ENCODE results near the gene DIP2C. TPM values are rescaled to one million over a fixed set of nuclear protein-coding genes. Genes with fewer than 3 reads are reported as not detected.
"Not testable (repeated sequence)": the region's sequence is repeated elsewhere in the genome, so short reads cannot be mapped to it uniquely, and the experiment has no call there.

The DIP2C gene
- polyA plus RNA-seq, 1 of the 3 experiments (the other 2 are of a cell fraction), result 8.7 TPM

DNA sequence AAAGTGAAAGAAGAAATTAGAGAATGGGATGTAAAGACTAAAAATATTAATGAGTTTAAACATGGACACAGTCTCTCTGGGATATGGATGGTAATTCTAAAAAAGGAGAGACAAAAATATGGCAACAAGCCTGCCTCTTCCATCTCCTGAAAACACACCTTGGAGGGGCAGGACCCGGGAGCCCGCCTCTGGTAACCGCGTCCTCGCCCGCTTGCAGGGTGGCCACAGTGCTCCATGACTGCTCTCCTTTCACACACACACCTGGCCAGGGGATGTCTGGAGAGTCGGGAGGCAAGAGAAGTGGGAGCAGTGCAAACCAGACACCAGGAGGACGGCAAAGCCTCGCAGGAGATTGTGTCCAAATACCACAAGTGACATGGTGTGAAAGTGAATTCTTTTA lies 387.9 kb downstream of the DIP2C start:
- ChIA-PET CTCF (no interaction called here), POLR2A (no interaction called here)
- H3K9ac ChIP-seq, result no peak overlapping the region
- H3F3A ChIP-seq (replicated peaks; ENCODE audit: insufficient read depth), result peaks cover 26% of the 10 kb centered on the region
- TF ChIP-seq CHD2 (IDR thresholded peaks at IDR 0.05; ENCODE audit: low read length, partially characterized antibody), result no peak
- no peaks in the 10 kb centered on the region; the same call in 1 of the 2 replicates for H4K20me1 ChIP-seq (ENCODE audit: insufficient read depth)
- peaks cover 5 to 16% of the 10 kb centered on the region in 2 experiments; a peak in 3 of 4 replicates for H3K4me1 ChIP-seq (ENCODE audit: control insufficient read depth in 1 of 2, insufficient read depth in 2 of 2, low read depth in 1 of 2, low read length in 1 of 2)
- H3K36me3 ChIP-seq (replicated peaks in 1 of 2; ENCODE audit: control insufficient read depth in 1 of 2, insufficient read depth in 2 of 2, low read length in 1 of 2), result peaks cover 14 to 16% of the 10 kb centered on the region in 2 experiments
- H2AFZ ChIP-seq (ENCODE audit: low read depth), result no peak overlapping the region
- H3K4me2 ChIP-seq, result no peak overlapping the region
- H3K9me3 ChIP-seq, result no peaks in the 10 kb centered on the region
- WGBS (ENCODE audit: low lambda C conversion rate), result 96% methylated on average over 9 of the region's 9 CpGs
- DNase-seq, result no peak
- H3K9me2 ChIP-seq, result no peaks in the 10 kb centered on the region
- H3K79me2 ChIP-seq (ENCODE audit: insufficient read depth), result no peaks in the 10 kb centered on the region
- no peak overlapping the region for H3K4me3 ChIP-seq (ENCODE audit: low read depth in 2 of 2, low read length in 1 of 2)
- H3K27me3 ChIP-seq (ENCODE audit: insufficient read depth), result no peaks in the 10 kb centered on the region
- no peak overlapping the region for H3K27ac ChIP-seq (ENCODE audit: low read depth in 2 of 2, low read length in 1 of 2)

DNA sequence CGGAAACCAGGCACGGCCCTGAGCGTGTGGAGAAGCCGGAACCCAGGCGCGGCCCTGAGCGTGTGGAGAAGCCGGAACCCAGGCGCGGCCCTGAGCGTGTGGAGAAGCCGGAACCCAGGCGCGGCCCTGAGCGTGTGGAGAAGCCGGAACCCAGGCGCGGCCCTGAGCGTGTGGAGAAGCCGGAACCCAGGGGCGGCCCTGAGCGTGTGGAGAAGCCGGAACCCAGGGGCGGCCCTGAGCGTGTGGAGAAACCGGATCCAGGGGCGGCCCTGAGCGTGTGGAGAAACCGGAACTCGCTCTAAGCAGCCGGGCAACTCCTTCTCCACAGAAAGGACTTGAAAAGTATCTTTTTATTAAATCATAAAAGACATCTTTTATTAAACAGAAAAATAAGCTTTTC lies 388.9 kb downstream of the DIP2C start:
- H4K20me1 ChIP-seq (ENCODE audit: insufficient read depth); H2AFZ ChIP-seq (ENCODE audit: low read depth); H3K27ac ChIP-seq (ENCODE audit: low read depth in 2 of 2, low read length in 1 of 2); H3K79me2 ChIP-seq (ENCODE audit: insufficient read depth); H3K27me3 ChIP-seq (ENCODE audit: insufficient read depth); DNase-seq; H3K4me3 ChIP-seq (ENCODE audit: low read depth in 2 of 2, low read length in 1 of 2); POLR2A ChIA-PET; H3K9ac ChIP-seq; CTCF ChIA-PET; H3K9me2 ChIP-seq; H3K4me2 ChIP-seq; H3K9me3 ChIP-seq: not testable (repeated sequence)
- 95% methylated on average over 31 of the region's 31 CpGs for WGBS (ENCODE audit: low lambda C conversion rate)
- peaks cover 26% of the 10 kb centered on the region for H3F3A ChIP-seq (replicated peaks; ENCODE audit: insufficient read depth)
- peaks cover 0 to 11% of the 10 kb centered on the region in 2 experiments; a peak in 2 of 4 replicates for H3K4me1 ChIP-seq (ENCODE audit: control insufficient read depth in 1 of 2, insufficient read depth in 2 of 2, low read depth in 1 of 2, low read length in 1 of 2)
- H3K36me3 ChIP-seq (replicated peaks in 1 of 2; ENCODE audit: control insufficient read depth in 1 of 2, insufficient read depth in 2 of 2, low read length in 1 of 2), result peaks cover 14 to 16% of the 10 kb centered on the region in 2 experiments

DNA sequence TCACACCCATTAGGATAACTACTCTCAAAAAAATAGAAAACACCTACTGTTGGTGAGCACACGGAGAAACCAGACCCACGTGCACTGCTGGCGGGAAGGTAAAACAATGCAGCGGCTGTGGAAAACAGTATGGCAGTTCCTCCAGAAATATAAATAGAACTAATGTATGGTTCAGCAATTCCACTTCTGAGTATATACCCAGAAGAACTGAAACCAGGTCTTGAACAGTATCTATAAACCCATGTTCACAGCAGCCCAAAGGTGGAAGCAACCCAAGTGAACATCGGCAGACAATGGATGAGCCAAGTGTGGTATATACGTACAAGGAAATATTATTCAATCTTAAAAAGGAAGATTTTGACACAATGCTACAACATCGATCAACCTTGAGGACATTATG lies 389.5 kb downstream of the DIP2C start:
- no peaks in the 10 kb centered on the region; the same call in 1 of the 2 replicates for H4K20me1 ChIP-seq (ENCODE audit: insufficient read depth)
- H3K4me2 ChIP-seq, result no peak overlapping the region
- 98% methylated on average over 7 of the region's 7 CpGs for WGBS (ENCODE audit: low lambda C conversion rate)
- no peaks in the 10 kb centered on the region for H3K9me2 ChIP-seq
- no peaks in the 10 kb centered on the region for H3K27me3 ChIP-seq (ENCODE audit: insufficient read depth)
- ChIA-PET POLR2A (no interaction called here), CTCF (no interaction called here)
- H3K4me1 ChIP-seq (ENCODE audit: control insufficient read depth in 1 of 2, insufficient read depth in 2 of 2, low read depth in 1 of 2, low read length in 1 of 2), result peaks cover 0 to 11% of the 10 kb centered on the region in 2 experiments; a peak in 2 of 4 replicates
- TF ChIP-seq, protein P1, sequence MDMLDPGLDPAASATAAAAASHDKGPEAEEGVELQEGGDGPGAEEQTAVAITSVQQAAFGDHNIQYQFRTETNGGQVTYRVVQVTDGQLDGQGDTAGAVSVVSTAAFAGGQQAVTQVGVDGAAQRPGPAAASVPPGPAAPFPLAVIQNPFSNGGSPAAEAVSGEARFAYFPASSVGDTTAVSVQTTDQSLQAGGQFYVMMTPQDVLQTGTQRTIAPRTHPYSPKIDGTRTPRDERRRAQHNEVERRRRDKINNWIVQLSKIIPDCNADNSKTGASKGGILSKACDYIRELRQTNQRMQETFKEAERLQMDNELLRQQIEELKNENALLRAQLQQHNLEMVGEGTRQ (IDR thresholded peaks at IDR 0.05; ENCODE audit: borderline replicate concordance, low read depth, low read length), result no peak
- TF ChIP-seq RAD21 (IDR thresholded peaks at IDR 0.05; ENCODE audit: low read length) (no peak), RCOR1 (IDR thresholded peaks at IDR 0.05; ENCODE audit: low read length) (no peak), ELF1 (IDR thresholded peaks at IDR 0.05) (no peak), MXI1 (IDR thresholded peaks at IDR 0.05; ENCODE audit: low read depth, low read length) (no peak), FOXJ3 (CRISPR knock-in tag; IDR thresholded peaks at IDR 0.05) (no peak), TAF1 (IDR thresholded peaks at IDR 0.05; ENCODE audit: borderline replicate concordance, low read depth, low read length) (no peak), YY1 (IDR thresholded peaks at IDR 0.05; ENCODE audit: low read depth) (no peak), MEF2A (IDR thresholded peaks at IDR 0.05; ENCODE audit: borderline replicate concordance, low read depth) (no peak), EZH2phosphoT487 (IDR thresholded peaks at IDR 0.05; ENCODE audit: borderline replicate concordance, low read depth) (no peak), EP300 (IDR thresholded peaks at IDR 0.05; ENCODE audit: borderline replicate concordance in 1 of 2, low read depth in 1 of 2, low read length in 1 of 2) (no peak)
- TF ChIP-seq, protein P2, sequence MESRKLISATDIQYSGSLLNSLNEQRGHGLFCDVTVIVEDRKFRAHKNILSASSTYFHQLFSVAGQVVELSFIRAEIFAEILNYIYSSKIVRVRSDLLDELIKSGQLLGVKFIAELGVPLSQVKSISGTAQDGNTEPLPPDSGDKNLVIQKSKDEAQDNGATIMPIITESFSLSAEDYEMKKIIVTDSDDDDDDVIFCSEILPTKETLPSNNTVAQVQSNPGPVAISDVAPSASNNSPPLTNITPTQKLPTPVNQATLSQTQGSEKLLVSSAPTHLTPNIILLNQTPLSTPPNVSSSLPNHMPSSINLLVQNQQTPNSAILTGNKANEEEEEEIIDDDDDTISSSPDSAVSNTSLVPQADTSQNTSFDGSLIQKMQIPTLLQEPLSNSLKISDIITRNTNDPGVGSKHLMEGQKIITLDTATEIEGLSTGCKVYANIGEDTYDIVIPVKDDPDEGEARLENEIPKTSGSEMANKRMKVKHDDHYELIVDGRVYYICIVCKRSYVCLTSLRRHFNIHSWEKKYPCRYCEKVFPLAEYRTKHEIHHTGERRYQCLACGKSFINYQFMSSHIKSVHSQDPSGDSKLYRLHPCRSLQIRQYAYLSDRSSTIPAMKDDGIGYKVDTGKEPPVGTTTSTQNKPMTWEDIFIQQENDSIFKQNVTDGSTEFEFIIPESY (IDR thresholded peaks at IDR 0.05; ENCODE audit: borderline replicate concordance, low read depth), result no peak
- TF ChIP-seq, protein P3, sequence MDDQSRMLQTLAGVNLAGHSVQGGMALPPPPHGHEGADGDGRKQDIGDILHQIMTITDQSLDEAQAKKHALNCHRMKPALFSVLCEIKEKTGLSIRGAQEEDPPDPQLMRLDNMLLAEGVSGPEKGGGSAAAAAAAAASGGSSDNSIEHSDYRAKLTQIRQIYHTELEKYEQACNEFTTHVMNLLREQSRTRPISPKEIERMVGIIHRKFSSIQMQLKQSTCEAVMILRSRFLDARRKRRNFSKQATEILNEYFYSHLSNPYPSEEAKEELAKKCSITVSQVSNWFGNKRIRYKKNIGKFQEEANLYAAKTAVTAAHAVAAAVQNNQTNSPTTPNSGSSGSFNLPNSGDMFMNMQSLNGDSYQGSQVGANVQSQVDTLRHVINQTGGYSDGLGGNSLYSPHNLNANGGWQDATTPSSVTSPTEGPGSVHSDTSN (IDR thresholded peaks at IDR 0.05), result no peak
- 0 out of 2 replicates have a peak, but pooled peaks cover 5% of the 10 kb centered on the region for H3K79me2 ChIP-seq (ENCODE audit: insufficient read depth)
- no peak for DNase-seq
- H2AFZ ChIP-seq (ENCODE audit: low read depth), result no peak overlapping the region
- H3K9ac ChIP-seq, result no peak overlapping the region
- peaks cover 26% of the 10 kb centered on the region for H3F3A ChIP-seq (replicated peaks; ENCODE audit: insufficient read depth)
- peaks cover 14 to 16% of the 10 kb centered on the region in 2 experiments for H3K36me3 ChIP-seq (replicated peaks in 1 of 2; ENCODE audit: control insufficient read depth in 1 of 2, insufficient read depth in 2 of 2, low read length in 1 of 2)
- no peak overlapping the region for H3K27ac ChIP-seq (ENCODE audit: low read depth in 2 of 2, low read length in 1 of 2)
- no peaks in the 10 kb centered on the region for H3K9me3 ChIP-seq
- H3K4me3 ChIP-seq (ENCODE audit: low read depth in 2 of 2, low read length in 1 of 2), result no peak overlapping the region
